ENCODE measurements around the gene MRPL3.

GRCh38 chr3:131470377-131470776 is 32.4 kb downstream of the MRPL3 start:
- TF ChIP-seq CTCF (IDR thresholded peaks at IDR 0.05; ENCODE audit: insufficient read depth, low read length, poor library complexity, severe bottlenecking): no peak
- no peak for TF ChIP-seq EZH2phosphoT487 (conservative IDR thresholded peaks at IDR 0.05; ENCODE audit: low read length)
